WERI-Rb-1 (cell line): ENCODE results near the gene AFF3.

Source experiments
- DNase-seq: peaks from one replicate; pipeline ENCODE4 v3.0.0-alpha.2; 2020
- H3K27ac ChIP-seq: fragments of 250-450 bp; sonication (Bioruptor Pico); 2 replicates; pipeline ENCODE4 v1.5.1; 2020; ENCODE audit warnings: mild to moderate bottlenecking, moderate library complexity
- H3K27me3 ChIP-seq: fragments of 250-450 bp; sonication (Bioruptor Pico); 2 replicates; pipeline ENCODE4 v1.5.1; 2021; ENCODE audit warnings: mild to moderate bottlenecking, low read depth, moderate library complexity; ENCODE audit not compliant: insufficient read depth, severe bottlenecking
- H3K36me3 ChIP-seq: fragments of 250-450 bp; sonication (Bioruptor Pico); 2 replicates; pipeline ENCODE4 v1.5.1; 2020; ENCODE audit warnings: mild to moderate bottlenecking, moderate library complexity
- H3K4me3 ChIP-seq: 2 replicates; pipeline ENCODE4 v1.5.1; 2011; ENCODE audit warnings: low read depth, mild to moderate bottlenecking, control low read depth, low read length
- H3K9me3 ChIP-seq: fragments of 250-450 bp; sonication (Bioruptor Pico); 2 replicates; pipeline ENCODE4 v1.5.1; 2021; ENCODE audit warnings: mild to moderate bottlenecking, moderate library complexity; ENCODE audit not compliant: severe bottlenecking
- TF ChIP-seq, protein P1 (sequence below): IDR thresholded peaks from 2 replicates; pipeline ENCODE4 v1.5.1; 2011; ENCODE audit warnings: low read depth, mild to moderate bottlenecking, control low read depth, inconsistent platforms, low read length

Gene AFF3

DNA sequence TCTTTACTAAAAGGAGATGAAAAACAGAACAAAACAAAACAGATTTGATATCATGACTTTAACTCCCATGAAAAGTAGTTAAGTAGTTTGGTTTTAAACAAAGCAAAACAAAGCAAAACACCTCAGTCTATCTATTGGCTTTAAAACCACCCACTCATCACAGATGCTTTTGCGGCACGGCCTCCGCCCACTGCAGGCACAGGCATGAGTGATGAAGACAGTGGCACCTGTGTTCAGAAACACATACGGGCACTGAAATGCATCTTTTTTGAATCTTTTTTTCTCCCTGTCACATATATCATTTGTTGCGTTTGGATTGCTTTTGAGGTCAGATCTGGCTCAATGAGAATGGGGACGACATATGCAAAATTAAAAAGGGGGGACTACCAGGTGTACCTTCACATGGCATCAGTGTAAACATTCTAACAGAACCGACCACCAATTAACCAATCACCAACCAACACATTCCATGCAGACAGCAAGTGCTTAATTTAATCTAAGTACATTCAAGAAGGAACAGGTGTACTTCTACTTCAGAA is 505.2 kb downstream of the AFF3 start:
- no peaks in the 10 kb centered on the region for H3K9me3 ChIP-seq
- TF ChIP-seq, protein P1, sequence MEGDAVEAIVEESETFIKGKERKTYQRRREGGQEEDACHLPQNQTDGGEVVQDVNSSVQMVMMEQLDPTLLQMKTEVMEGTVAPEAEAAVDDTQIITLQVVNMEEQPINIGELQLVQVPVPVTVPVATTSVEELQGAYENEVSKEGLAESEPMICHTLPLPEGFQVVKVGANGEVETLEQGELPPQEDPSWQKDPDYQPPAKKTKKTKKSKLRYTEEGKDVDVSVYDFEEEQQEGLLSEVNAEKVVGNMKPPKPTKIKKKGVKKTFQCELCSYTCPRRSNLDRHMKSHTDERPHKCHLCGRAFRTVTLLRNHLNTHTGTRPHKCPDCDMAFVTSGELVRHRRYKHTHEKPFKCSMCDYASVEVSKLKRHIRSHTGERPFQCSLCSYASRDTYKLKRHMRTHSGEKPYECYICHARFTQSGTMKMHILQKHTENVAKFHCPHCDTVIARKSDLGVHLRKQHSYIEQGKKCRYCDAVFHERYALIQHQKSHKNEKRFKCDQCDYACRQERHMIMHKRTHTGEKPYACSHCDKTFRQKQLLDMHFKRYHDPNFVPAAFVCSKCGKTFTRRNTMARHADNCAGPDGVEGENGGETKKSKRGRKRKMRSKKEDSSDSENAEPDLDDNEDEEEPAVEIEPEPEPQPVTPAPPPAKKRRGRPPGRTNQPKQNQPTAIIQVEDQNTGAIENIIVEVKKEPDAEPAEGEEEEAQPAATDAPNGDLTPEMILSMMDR: no peak
- H3K27ac ChIP-seq: no peak overlapping the region
- H3K36me3 ChIP-seq: no peaks in the 10 kb centered on the region
- H3K27me3 ChIP-seq: no peaks in the 10 kb centered on the region
- H3K4me3 ChIP-seq: no peak overlapping the region
- no peak for DNase-seq

DNA sequence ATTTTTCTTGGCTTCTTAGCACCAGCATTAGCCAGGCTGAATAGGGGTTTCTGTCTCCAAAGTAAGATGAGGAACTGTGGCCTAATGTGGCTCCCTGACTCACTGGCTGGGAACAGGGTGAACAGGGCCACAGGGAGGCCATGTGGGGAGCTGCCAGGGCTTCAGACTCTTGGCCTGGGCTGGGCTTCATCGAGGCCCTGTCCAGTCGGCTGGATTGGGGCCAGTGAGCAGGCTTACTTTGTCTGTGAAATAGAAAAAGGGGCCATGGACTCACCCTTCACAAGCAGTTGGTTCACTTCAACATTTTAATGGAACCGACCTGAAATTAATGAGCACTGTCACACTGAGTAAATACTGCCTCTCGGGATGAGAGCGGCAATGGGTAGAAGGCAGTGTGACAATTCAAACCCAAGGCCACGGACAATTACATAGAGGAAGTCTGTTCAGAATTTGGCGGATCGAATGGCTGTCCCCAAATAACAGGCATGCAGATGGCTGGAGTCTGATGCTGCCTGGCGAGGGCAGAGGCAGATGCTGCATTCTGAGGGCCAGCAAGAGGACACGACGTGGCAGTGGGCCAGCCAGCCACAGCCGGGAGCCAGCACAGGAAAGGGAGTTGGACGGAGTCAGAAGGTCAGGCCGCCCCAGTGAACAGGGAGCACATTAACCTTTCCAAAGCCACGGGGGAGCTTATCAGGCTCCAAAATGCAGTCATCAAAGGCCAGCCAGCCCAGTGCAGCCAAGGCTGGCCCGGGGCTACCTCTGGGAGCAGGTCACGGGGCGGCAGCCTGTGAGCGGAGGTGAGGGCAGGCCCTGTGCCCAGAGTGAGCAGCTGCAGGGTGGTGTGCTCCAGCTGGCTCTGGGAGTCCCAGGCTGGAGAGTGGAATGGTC is 506.0 kb downstream of the AFF3 start:
- H3K9me3 ChIP-seq: no peaks in the 10 kb centered on the region
- H3K36me3 ChIP-seq: no peaks in the 10 kb centered on the region
- no peaks in the 10 kb centered on the region for H3K27me3 ChIP-seq
- no peak for DNase-seq
- H3K4me3 ChIP-seq: no peak overlapping the region
- H3K27ac ChIP-seq: no peak overlapping the region
- TF ChIP-seq, protein P1: no peak

GRCh38 chr2:99635710-99636109 is 506.7 kb downstream of the AFF3 start:
- Histone ChIP-seq H3K27me3 (no peaks in the 10 kb centered on the region), H3K4me3 (no peak overlapping the region)
- TF ChIP-seq, protein P1: no peak

DNA sequence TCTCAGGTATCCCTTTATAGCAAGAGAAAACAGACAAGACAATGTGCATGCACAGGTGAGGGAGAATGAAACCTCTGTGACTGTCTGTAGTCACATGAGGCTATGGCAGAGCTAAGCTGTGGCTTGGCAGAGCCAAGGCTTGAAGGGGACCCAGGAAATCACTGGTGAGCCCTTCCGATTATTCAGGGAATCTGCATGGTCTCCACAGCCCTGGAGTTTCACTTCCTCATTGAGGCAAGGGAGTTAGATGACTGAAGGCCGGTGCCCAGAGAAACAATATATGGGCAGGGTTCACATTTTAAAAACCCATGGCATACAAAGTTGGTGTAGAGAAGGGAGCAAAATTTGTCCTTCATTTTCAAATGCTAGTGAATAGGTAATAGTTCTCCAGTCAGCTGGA is 508.2 kb downstream of the AFF3 start:
- Histone ChIP-seq H3K27ac (no peak overlapping the region), H3K9me3 (no peaks in the 10 kb centered on the region), H3K36me3 (no peaks in the 10 kb centered on the region), H3K4me3 (no peak overlapping the region), H3K27me3 (no peaks in the 10 kb centered on the region)
- DNase-seq: no peak
- TF ChIP-seq, protein P1: no peak

More at GRCh38 chr2:99635710-99636109, 506.7 kb downstream of the AFF3 start:
- Histone ChIP-seq H3K9me3 (no peaks in the 10 kb centered on the region), H3K36me3 (no peaks in the 10 kb centered on the region), H3K27ac (no peak overlapping the region)
- DNase-seq: no peak

- Histone ChIP-seq H3K27me3 (no peaks in the 10 kb centered on the region), H3K36me3 (no peaks in the 10 kb centered on the region), H3K4me3 (no peak overlapping the region), H3K27ac (no peak overlapping the region), H3K9me3 (no peaks in the 10 kb centered on the region)
- no peak for DNase-seq
- TF ChIP-seq, protein P1: no peak
Observed at GRCh38 chr2:99631700-99632099, 510.7 kb downstream of the AFF3 start.

DNA sequence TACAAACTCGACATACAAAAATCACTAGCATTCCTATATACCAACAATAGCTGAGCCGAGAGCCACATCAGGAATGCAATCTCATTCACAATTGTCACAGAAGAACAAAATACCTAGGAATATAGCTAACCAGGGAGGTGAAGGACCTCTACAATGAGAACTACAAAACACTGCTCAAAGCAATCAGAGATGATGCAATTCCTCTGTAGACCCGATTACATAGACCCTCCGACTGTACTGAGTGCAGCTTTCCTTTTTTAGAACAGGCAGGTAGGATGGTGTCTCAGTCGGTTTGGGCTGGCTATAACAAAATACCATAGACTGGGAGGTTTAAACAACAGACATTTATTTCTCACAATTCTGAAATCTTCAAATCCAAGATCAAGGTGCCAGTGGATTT is 513.1 kb downstream of the AFF3 start:
- TF ChIP-seq, protein P1: no peak
- DNase-seq: no peak
- Histone ChIP-seq H3K27me3 (no peaks in the 10 kb centered on the region), H3K27ac (no peak overlapping the region), H3K4me3 (no peak overlapping the region), H3K36me3 (no peaks in the 10 kb centered on the region), H3K9me3 (no peaks in the 10 kb centered on the region)
